ENCODE measurements around the gene MPP3. TPM values are rescaled to one million over a fixed set of nuclear protein-coding genes. Genes with fewer than 3 reads are reported as not detected.
"Not testable (repeated sequence)": the region's sequence is repeated elsewhere in the genome, so short reads cannot be mapped to it uniquely, and the experiment has no call there.

The MPP3 gene
- polyA plus RNA-seq, 1 donor (not counting 4 experiments of a cell fraction or from before 2014, with no cell fraction given) = 7.4 TPM

- no peak for FAIRE-seq
- Histone ChIP-seq H3K4me2 (ENCODE audit: control insufficient read depth, extremely low read depth, insufficient read depth, low read depth, low read length) (no peak overlapping the region), H3K27ac (ENCODE audit: control insufficient read depth, insufficient read depth, low read length) (no peak overlapping the region), H3K9me1 (ENCODE audit: control insufficient read depth, extremely low read depth, insufficient read depth, low read length) (no peaks in the 10 kb centered on the region), H3K9ac (ENCODE audit: control insufficient read depth, extremely low read depth, insufficient read depth, low read length) (no peak overlapping the region), H3K27me3 (ENCODE audit: control insufficient read depth, extremely low read depth, insufficient read depth, low read length) (no peaks in the 10 kb centered on the region), H4K20me1 (ENCODE audit: control insufficient read depth, extremely low read depth, insufficient read depth, low read length) (no peaks in the 10 kb centered on the region), H3K9me3 (ENCODE audit: control insufficient read depth, low read depth, low read length) (no peaks in the 10 kb centered on the region), H3K4me3 (ENCODE audit: control insufficient read depth in 2 of 3, extremely low read depth in 1 of 3, insufficient read depth in 2 of 3, low read depth in 1 of 3, low read length in 3 of 3) (no peak overlapping the region), H3K79me2 (ENCODE audit: control insufficient read depth, insufficient read depth, low read length) (no peaks in the 10 kb centered on the region), H3K4me1 (ENCODE audit: control insufficient read depth, extremely low read depth, insufficient read depth, low read length) (no peaks in the 10 kb centered on the region), H3K36me3 (ENCODE audit: control insufficient read depth in 2 of 2, extremely low read depth in 1 of 2, insufficient read depth in 2 of 2, low read length in 2 of 2) (peaks cover 0 to 3% of the 10 kb centered on the region in 2 experiments), H2AFZ (ENCODE audit: control insufficient read depth, low read length) (no peak overlapping the region)
- TF ChIP-seq EZH2 (IDR thresholded peaks at IDR 0.05; ENCODE audit: low read length) (no peak), CTCF (optimal IDR thresholded peaks at IDR 0.05 in 1 of 3, IDR thresholded peaks at IDR 0.05 in 1 of 3, conservative IDR thresholded peaks at IDR 0.05 in 1 of 3; ENCODE audit: extremely low read depth in 1 of 3, insufficient read depth in 2 of 3, low read length in 3 of 3) (no peak)
- DNase-seq (ENCODE audit: low read depth, low spot score) = no peak
- dilution Hi-C loops (cut with MboI; ENCODE audit: extremely low pct_ligation_motif_present, low sequenced_read_pairs) = no loop called here
These were observed 32.2 kb downstream of the MPP3 start for GRCh38 chr17:43800736-43801135.

- H3K4me2 ChIP-seq (ENCODE audit: control insufficient read depth, extremely low read depth, insufficient read depth, low read depth, low read length) = no peak overlapping the region
These were observed 33.9 kb downstream of the MPP3 start for GRCh38 chr17:43799047-43799446.

GRCh38 chr17:43798024-43798423 is 34.9 kb downstream of the MPP3 start:
- H3K9ac ChIP-seq (ENCODE audit: control insufficient read depth, extremely low read depth, insufficient read depth, low read length); H3K79me2 ChIP-seq (ENCODE audit: control insufficient read depth, insufficient read depth, low read length); H3K9me3 ChIP-seq (ENCODE audit: control insufficient read depth, low read depth, low read length); H4K20me1 ChIP-seq (ENCODE audit: control insufficient read depth, extremely low read depth, insufficient read depth, low read length); H3K36me3 ChIP-seq (ENCODE audit: control insufficient read depth in 2 of 2, extremely low read depth in 1 of 2, insufficient read depth in 2 of 2, low read length in 2 of 2); dilution Hi-C loops (cut with MboI; ENCODE audit: extremely low pct_ligation_motif_present, low sequenced_read_pairs); H3K9me1 ChIP-seq (ENCODE audit: control insufficient read depth, extremely low read depth, insufficient read depth, low read length); H2AFZ ChIP-seq (ENCODE audit: control insufficient read depth, low read length); H3K4me1 ChIP-seq (ENCODE audit: control insufficient read depth, extremely low read depth, insufficient read depth, low read length); H3K27me3 ChIP-seq (ENCODE audit: control insufficient read depth, extremely low read depth, insufficient read depth, low read length); H3K4me3 ChIP-seq (ENCODE audit: control insufficient read depth in 2 of 3, extremely low read depth in 1 of 3, insufficient read depth in 2 of 3, low read depth in 1 of 3, low read length in 3 of 3); FAIRE-seq; H3K27ac ChIP-seq (ENCODE audit: control insufficient read depth, insufficient read depth, low read length); H3K4me2 ChIP-seq (ENCODE audit: control insufficient read depth, extremely low read depth, insufficient read depth, low read depth, low read length); DNase-seq (ENCODE audit: low read depth, low spot score): not testable (repeated sequence)

More at GRCh38 chr17:43799047-43799446, 33.9 kb downstream of the MPP3 start:
- Histone ChIP-seq H3K4me1 (ENCODE audit: control insufficient read depth, extremely low read depth, insufficient read depth, low read length) (no peaks in the 10 kb centered on the region), H3K79me2 (ENCODE audit: control insufficient read depth, insufficient read depth, low read length) (no peaks in the 10 kb centered on the region), H2AFZ (ENCODE audit: control insufficient read depth, low read length) (no peak overlapping the region), H4K20me1 (ENCODE audit: control insufficient read depth, extremely low read depth, insufficient read depth, low read length) (no peaks in the 10 kb centered on the region), H3K9me3 (ENCODE audit: control insufficient read depth, low read depth, low read length) (no peaks in the 10 kb centered on the region), H3K4me3 (ENCODE audit: control insufficient read depth in 2 of 3, extremely low read depth in 1 of 3, insufficient read depth in 2 of 3, low read depth in 1 of 3, low read length in 3 of 3) (no peak overlapping the region), H3K9ac (ENCODE audit: control insufficient read depth, extremely low read depth, insufficient read depth, low read length) (no peak overlapping the region), H3K27me3 (ENCODE audit: control insufficient read depth, extremely low read depth, insufficient read depth, low read length) (no peaks in the 10 kb centered on the region), H3K27ac (ENCODE audit: control insufficient read depth, insufficient read depth, low read length) (no peak overlapping the region), H3K36me3 (ENCODE audit: control insufficient read depth in 2 of 2, extremely low read depth in 1 of 2, insufficient read depth in 2 of 2, low read length in 2 of 2) (peaks cover 0 to 3% of the 10 kb centered on the region in 2 experiments), H3K9me1 (ENCODE audit: control insufficient read depth, extremely low read depth, insufficient read depth, low read length) (no peaks in the 10 kb centered on the region)
- no peak for FAIRE-seq
- no peak for DNase-seq (ENCODE audit: low read depth, low spot score)
- TF ChIP-seq CTCF (optimal IDR thresholded peaks at IDR 0.05 in 1 of 3, IDR thresholded peaks at IDR 0.05 in 1 of 3, conservative IDR thresholded peaks at IDR 0.05 in 1 of 3; ENCODE audit: extremely low read depth in 1 of 3, insufficient read depth in 2 of 3, low read length in 3 of 3) (no peak), EZH2 (IDR thresholded peaks at IDR 0.05; ENCODE audit: low read length) (no peak)
- dilution Hi-C loops (cut with MboI; ENCODE audit: extremely low pct_ligation_motif_present, low sequenced_read_pairs) = no loop called here

GRCh38 chr17:43792668-43793067 is 40.3 kb downstream of the MPP3 start:
- H3K4me1 ChIP-seq (ENCODE audit: control insufficient read depth, extremely low read depth, insufficient read depth, low read length); H4K20me1 ChIP-seq (ENCODE audit: control insufficient read depth, extremely low read depth, insufficient read depth, low read length); H3K9ac ChIP-seq (ENCODE audit: control insufficient read depth, extremely low read depth, insufficient read depth, low read length); H3K36me3 ChIP-seq (ENCODE audit: control insufficient read depth in 2 of 2, extremely low read depth in 1 of 2, insufficient read depth in 2 of 2, low read length in 2 of 2); H3K27ac ChIP-seq (ENCODE audit: control insufficient read depth, insufficient read depth, low read length); H3K4me2 ChIP-seq (ENCODE audit: control insufficient read depth, extremely low read depth, insufficient read depth, low read depth, low read length); H3K27me3 ChIP-seq (ENCODE audit: control insufficient read depth, extremely low read depth, insufficient read depth, low read length); H3K9me3 ChIP-seq (ENCODE audit: control insufficient read depth, low read depth, low read length); H3K4me3 ChIP-seq (ENCODE audit: control insufficient read depth in 2 of 3, extremely low read depth in 1 of 3, insufficient read depth in 2 of 3, low read depth in 1 of 3, low read length in 3 of 3); H3K79me2 ChIP-seq (ENCODE audit: control insufficient read depth, insufficient read depth, low read length); DNase-seq (ENCODE audit: low read depth, low spot score); dilution Hi-C loops (cut with MboI; ENCODE audit: extremely low pct_ligation_motif_present, low sequenced_read_pairs); H3K9me1 ChIP-seq (ENCODE audit: control insufficient read depth, extremely low read depth, insufficient read depth, low read length); FAIRE-seq; H2AFZ ChIP-seq (ENCODE audit: control insufficient read depth, low read length): not testable (repeated sequence)

Data from keratinocyte (primary cell).